Measurements from ENCODE around the gene MTUS2.

MTUS2 gene

DNA sequence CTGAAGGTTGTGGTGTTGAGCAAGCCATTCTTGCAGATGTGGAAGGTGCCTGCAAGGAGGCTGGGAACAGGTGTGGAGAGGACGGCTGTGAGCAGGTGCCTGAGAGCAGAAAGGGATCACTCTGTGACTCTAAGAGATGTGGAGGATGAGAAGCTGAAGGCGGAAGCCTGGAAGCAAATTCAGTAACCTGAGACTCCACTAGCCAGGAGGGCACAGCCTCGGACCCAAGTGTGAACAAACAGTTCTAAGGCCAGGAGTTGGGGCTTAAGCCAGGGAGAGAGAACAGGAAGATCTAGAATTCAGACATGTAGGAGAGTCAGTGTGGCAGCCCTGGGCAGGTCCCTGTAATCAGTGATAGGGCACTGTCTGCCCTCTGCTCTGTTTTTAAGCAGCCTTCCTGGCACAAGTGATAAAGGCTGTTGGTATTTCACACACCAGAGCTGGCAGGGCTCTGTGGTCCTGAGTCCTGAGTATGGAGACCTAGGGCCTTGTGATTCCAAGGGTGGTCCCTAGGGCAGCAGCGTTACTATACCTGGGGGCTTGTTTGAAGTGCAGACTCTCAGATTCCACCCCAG, 644.1 kb downstream of the MTUS2 start:
- DNase-seq, result no peak

DNA sequence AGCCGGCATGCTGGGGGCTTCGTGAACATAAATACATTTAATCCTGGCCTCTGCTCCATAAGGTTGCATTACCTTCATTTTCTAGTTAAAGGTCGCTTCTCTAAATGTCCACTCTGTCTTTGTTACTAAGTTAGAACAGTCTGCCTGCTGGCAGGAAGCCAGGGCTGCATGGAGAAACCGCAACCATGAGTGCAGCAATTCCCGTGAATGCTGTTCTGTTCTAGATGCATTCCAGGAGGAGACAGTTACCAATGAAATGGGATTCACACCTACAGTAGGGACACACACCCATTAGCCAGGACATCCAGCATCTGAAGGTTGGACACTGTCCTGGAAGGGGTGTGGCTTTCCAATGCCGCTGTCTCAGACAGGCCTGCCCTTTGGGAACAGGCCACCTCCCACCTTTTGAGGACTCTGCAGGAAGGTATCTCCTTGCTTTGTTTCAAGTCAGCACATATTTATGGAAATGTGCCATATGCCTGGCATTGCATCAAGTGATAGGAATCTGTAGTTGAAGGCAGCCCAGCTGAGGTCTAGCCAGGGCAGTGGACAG, 645.7 kb downstream of the MTUS2 start:
- DNase-seq, result no peak

- DNase-seq, result no peak
Measured at GRCh38 chr13:29471551-29471950, 651.4 kb downstream of the MTUS2 start.

- peak; percentile 16 for DNase-seq
Measured at GRCh38 chr13:29472332-29472961, 652.3 kb downstream of the MTUS2 start.

DNA sequence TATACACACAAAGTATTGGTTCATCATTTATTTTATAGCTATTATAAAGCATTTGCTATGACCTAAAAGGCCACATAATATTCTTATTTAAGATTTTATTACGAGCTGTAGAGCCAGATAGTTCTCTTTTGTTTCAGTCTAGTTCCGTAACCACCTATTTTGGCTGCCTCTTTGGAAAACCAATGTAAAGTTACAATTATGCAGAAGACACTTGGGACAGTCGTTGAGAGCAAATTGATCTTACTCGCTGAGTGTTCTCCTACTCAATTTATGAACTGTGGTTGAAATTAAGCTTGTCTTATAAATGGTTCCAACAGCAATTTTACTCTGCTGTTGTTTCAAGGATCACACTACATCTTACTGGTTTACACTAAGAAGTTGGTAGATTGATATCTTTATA, 653.0 kb downstream of the MTUS2 start:
- DNase-seq, result no peak

DNA sequence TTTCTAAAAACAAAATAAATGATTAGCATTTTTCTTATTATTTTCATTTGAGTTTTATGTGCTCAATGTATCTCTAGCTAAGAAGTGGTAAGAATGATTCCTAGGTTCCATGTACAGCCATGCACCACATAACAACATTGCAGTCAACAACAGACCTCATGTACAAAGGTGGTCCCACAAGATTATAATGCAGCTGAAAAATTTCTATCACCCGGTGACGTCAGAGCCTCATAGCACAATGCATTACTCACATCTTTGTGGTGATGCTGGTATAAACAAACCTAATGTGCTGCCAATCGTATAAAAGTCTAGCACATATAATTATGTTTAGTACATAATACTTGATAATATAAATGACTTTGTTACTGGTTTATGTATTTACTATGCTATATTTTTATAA, 654.9 kb downstream of the MTUS2 start:
- no peak for DNase-seq

DNA sequence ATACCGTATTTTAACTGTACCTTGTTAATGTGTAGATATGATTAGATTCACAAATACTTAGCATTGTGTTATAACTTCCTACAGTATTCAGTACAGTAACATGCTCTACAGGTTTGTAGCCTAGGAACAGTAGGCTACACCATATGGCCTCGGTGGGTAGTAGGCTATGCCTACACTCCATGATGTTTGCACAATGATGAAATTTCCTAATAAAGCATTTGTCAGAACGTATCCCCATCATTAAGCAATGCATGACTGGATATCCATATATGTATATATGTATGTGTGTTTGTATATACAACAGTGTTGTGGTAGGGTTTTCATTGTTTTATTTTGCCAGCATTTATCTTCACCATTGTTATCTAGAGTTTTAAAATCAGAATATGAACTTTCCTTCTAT, 655.9 kb downstream of the MTUS2 start:
- no peak for DNase-seq

DNA sequence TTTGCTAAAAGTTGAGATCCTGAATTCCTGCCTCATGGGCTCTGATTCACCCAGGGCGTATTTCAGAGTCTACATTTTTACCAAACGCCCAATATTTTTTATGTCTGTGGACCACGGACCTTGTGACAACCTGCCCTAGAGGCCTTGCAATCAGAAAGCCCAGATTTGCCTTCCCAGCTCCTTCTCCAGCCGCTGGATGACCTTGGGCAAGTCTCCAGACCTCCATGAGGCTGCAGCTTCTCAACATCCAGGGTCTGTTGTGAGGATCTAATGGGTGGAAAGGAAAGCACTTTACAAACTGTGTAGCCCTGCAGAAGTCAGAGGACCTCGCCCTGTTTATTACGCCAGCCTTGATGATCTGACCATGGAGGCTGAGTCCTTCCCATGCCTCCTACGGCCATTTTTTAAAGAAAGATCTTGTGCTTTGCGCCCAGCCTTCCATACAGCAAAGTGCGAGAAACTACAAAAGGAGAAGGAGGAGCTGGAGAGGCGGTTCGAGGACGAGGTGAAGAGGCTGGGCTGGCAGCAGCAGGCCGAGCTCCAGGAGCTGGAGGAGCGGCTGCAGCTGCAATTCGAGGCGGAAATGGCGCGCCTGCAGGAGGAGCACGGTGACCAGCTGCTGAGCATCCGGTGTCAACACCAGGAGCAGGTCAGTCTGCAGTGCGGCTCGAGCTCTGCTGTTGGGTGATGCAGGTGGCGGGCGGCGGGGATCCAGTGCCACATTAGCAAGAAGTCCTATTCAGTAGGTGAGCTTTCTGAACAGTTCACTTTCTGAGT, 659.8 kb downstream of the MTUS2 start:
- DNase-seq, result no peak

GRCh38 chr13:29480893-29481525, 660.9 kb downstream of the MTUS2 start:
- peak; percentile 47 for DNase-seq

DNA sequence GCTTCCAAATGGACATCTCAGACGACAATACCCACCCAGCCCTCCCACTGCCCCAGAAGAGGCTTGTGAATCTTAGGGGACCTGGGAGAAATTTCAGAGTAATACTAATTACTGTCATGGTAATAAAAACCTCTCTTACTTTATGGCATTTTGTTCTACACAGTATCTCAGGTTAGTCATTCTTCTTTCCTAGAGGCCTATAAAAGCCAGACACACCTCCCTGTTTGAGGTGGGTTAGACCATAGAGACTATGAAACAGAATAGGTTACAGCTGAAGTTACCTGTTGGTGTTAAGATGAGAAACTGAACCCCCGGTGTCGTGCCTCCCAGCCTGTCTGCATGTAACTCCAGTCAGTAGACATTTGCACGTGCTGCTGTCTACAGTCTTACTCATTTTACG, 661.5 kb downstream of the MTUS2 start:
- no peak for DNase-seq

- no peak for DNase-seq
Measured at GRCh38 chr13:29482504-29482903, 662.4 kb downstream of the MTUS2 start.

GRCh38 chr13:29483211-29483610, 663.1 kb downstream of the MTUS2 start:
- no peak for DNase-seq

DNA sequence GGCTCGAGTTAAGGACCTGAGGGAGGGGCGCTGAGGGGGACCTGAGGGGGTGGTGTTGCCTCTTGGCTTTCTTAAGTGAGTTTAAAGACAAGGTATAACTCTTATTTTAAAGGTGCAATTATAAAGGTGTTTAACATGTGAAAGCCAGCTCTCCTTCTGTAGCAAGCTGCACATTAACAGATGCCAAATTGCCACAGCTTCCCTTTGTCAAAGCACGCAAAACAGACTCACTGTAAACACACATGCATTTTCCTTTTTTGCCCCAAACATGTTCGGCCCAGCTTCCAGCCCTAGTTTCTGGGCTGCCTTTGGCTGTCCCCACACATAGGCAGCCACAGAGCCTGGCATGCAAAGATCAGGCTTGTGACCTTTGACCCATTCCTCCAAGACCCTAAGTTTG, 663.5 kb downstream of the MTUS2 start:
- DNase-seq, result no peak

GRCh38 chr13:29484236-29484635, 664.1 kb downstream of the MTUS2 start:
- no peak for DNase-seq

GRCh38 chr13:29484796-29485195, 664.7 kb downstream of the MTUS2 start:
- DNase-seq, result no peak

- DNase-seq, result no peak
Measured at GRCh38 chr13:29486551-29486950, 666.4 kb downstream of the MTUS2 start.

GRCh38 chr13:29487466-29488454, 667.6 kb downstream of the MTUS2 start:
- no peak for DNase-seq

GRCh38 chr13:29489650-29490560, 669.8 kb downstream of the MTUS2 start:
- DNase-seq, result no peak

DNA sequence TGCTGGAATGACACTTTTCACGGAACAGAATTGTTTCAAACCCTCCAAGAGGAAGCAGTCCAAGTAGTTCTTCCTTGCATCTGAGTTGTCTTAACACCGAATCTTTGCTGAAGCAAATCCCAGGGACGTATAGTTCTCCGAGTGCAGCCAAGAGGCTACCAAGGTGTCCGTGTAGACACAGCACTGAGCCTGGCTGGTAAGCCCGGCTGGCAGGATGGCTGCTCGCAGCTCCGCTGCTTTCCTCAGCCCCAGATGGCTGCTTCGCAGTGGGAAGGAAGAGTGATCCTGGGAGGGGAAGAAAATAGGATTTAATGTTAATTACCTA, 670.4 kb downstream of the MTUS2 start:
- no peak for DNase-seq

DNA sequence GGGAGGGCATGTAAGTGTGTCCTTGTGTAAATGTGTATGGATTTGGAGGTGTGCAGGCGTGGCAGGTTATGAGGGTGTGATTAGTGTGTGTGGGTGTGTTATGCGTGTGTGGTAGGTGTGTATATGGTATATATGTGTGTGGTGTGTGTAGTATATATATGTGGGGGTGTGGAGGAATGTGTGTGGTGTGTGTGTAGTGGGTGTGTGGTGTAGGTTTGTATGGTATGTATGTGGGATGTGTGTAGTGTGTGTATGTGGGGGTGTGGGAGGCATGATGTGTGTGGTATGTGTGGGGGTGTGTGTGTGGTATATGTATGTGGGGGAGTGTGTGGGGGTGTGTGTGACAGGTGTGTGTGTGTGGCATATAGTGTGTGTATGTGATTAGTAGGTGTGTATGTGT, 671.1 kb downstream of the MTUS2 start:
- no peak for DNase-seq

- DNase-seq, result no peak
Measured at GRCh38 chr13:29493796-29494195, 673.7 kb downstream of the MTUS2 start.

Data from NCI-H1092 treated with DMSO at 0.1 percent for 48 hours (cell line).